Endothelial cell of umbilical vein (primary cell): ENCODE data around the gene BLOC1S3. TPM values are rescaled to one million over a fixed set of nuclear protein-coding genes. Genes with fewer than 3 reads are reported as not detected.

Source experiments
- BruUV-seq: library from RNA; stranded (reverse); fragments of 400-500 nt; replicated peaks from 2 replicates; lab custom pipeline; 2021; lab: Mats Ljungman, UMichigan
- CTCF ChIA-PET: fragments of 300-600, 350-600 bp; sonication (Branson Sonifier 250); formaldehyde crosslinking; loops from one replicate; lab custom pipeline; 2021; ENCODE audit warnings: antibody characterized with exemption, inconsistent platforms; lab: Charles Lee
- POLR2A ChIA-PET: fragments of 300-600, 350-600 bp; sonication (Branson Sonifier 250); formaldehyde crosslinking; loops from one replicate; lab custom pipeline; 2021; ENCODE audit warnings: antibody characterized with exemption, inconsistent platforms; lab: Charles Lee
- DNase-seq: peaks from one replicate; pipeline ENCODE4 v3.0.0-alpha.2; 2011; ENCODE audit warnings: low read depth, low spot score
- FAIRE-seq: peaks from 2 replicates; lab custom pipeline; 2011; peaks lifted over from hg19 to GRCh38; lab: Jason Lieb, UNC
- H2AFZ ChIP-seq: 2 replicates; pipeline ENCODE4 v1.6.0; 2012; ENCODE audit warnings: low read depth, low read length, control low read depth, inconsistent platforms
- H3K27ac ChIP-seq: 2 replicates; pipeline ENCODE4 v1.5.1; 2011; ENCODE audit warnings: low read depth, mild to moderate bottlenecking, control low read depth, low read length, moderate library complexity; ENCODE audit not compliant: insufficient read depth
- H3K27me3 ChIP-seq, 2 experiments: 2 replicates each; pipeline versions ENCODE4 v1.6.0 to v1.6.1; 2011; ENCODE audit warnings: low read length in 2 of 2, mixed read lengths in 1 of 2; ENCODE audit not compliant: control insufficient read depth in 2 of 2, insufficient read depth in 2 of 2
- H3K36me3 ChIP-seq, 2 experiments: 2 replicates in 1 of 2; 3 replicates in 1 of 2; pipeline ENCODE4 v1.5.1; 2011; ENCODE audit warnings: low read length in 2 of 2, mild to moderate bottlenecking in 1 of 2, moderate library complexity in 1 of 2; ENCODE audit not compliant: control insufficient read depth in 2 of 2, insufficient read depth in 2 of 2; ENCODE audit errors: extremely low read depth in 1 of 2
- H3K4me1 ChIP-seq: 3 replicates; pipeline ENCODE4 v1.5.1; 2011; ENCODE audit warnings: mild to moderate bottlenecking, low read length; ENCODE audit not compliant: control insufficient read depth, insufficient read depth; ENCODE audit errors: extremely low read depth
- H3K4me2 ChIP-seq: 2 replicates; pipeline ENCODE4 v1.6.1; 2011; ENCODE audit warnings: low read length, control low read depth, mixed read lengths; ENCODE audit not compliant: insufficient read depth
- H3K4me3 ChIP-seq, 3 experiments: fragments of 200-600 bp in 1 of 3; sonication (generic), shearing (Covaris generic) in 1 of 3; replicated peaks in 1 of 3; 2 replicates each; pipeline ENCODE4 v1.5.1; 2011 to 2016; ENCODE audit warnings: control low read depth in 3 of 3, low read length in 3 of 3, mild to moderate bottlenecking in 2 of 3, inconsistent platforms in 1 of 3, low read depth in 1 of 3, moderate library complexity in 1 of 3; ENCODE audit not compliant: insufficient read depth in 1 of 3
- H3K79me2 ChIP-seq: 2 replicates; pipeline ENCODE4 v1.6.0; 2012; ENCODE audit warnings: low read length, inconsistent platforms; ENCODE audit not compliant: control insufficient read depth, insufficient read depth
- H3K9ac ChIP-seq: replicated peaks from 2 replicates; pipeline ENCODE3; 2011; ENCODE audit warnings: low read length, control low read depth; ENCODE audit not compliant: insufficient read depth; ENCODE audit errors: extremely low read depth
- H3K9me1 ChIP-seq: replicated peaks from 3 replicates; pipeline ENCODE4 v1.6.0; 2011; ENCODE audit warnings: mild to moderate bottlenecking, low read length; ENCODE audit not compliant: control insufficient read depth, insufficient read depth; ENCODE audit errors: extremely low read depth
- H3K9me3 ChIP-seq: replicated peaks from 2 replicates; pipeline ENCODE4 v1.5.1; 2012; ENCODE audit warnings: low read length, inconsistent platforms; ENCODE audit not compliant: control insufficient read depth, insufficient read depth
- H4K20me1 ChIP-seq: replicated peaks from 2 replicates; pipeline ENCODE3; 2011; ENCODE audit warnings: mild to moderate bottlenecking, low read length; ENCODE audit not compliant: control insufficient read depth, insufficient read depth; ENCODE audit errors: extremely low read depth
- CTCF ChIP-seq, 2 donors: IDR thresholded peaks; 1 replicate in 1 of 2; 2 replicates in 1 of 2; pipeline ENCODE4 v1.5.1; 2011; ENCODE audit warnings: low read length in 2 of 2, mild to moderate bottlenecking in 2 of 2, moderate library complexity in 2 of 2, control low read depth in 1 of 2, inconsistent platforms in 1 of 2, low read depth in 1 of 2; ENCODE audit not compliant: insufficient read depth in 1 of 2; ENCODE audit errors: extremely low read depth in 1 of 2
- JUN ChIP-seq: IDR thresholded peaks from 2 replicates; pipeline ENCODE4 v1.6.1; 2011; ENCODE audit warnings: borderline replicate concordance, low read depth; ENCODE audit not compliant: insufficient read length, insufficient read depth
- dilution Hi-C: fragments of 300-500 bp; cut with MboI; formaldehyde crosslinking; loops from one replicate; pipeline ENCODE4 v1.15.0; 2019; ENCODE audit warnings: low sequenced_read_pairs; ENCODE audit not compliant: extremely low pct_ligation_motif_present
- intact Hi-C: fragments of 100-400 bp; cut with micrococcal nuclease; formaldehyde crosslinking; loops from one replicate; pipeline ENCODE4 v1.10.0; 2022
- polyA plus RNA-seq, 4 experiments: library from polyadenylated mRNA; depleted of rRNA in 3 of 4; stranded (reverse) in 3 of 4; unstranded in 1 of 4; fragments of >200 nt; gene quantifications; 2 replicates each; pipeline versions ENCODE4 v1.2.1 to v1.2.3, GENCODE V29; 2011 to 2012; ENCODE audit warnings: missing spikeins in 1 of 4
- total RNA-seq: library from RNA; stranded (reverse); gene quantifications from 2 replicates; pipeline ENCODE4 v1.2.3, GENCODE V29; 2021

The BLOC1S3 gene
- total and polyA plus RNA-seq, 2 donors (not counting 3 experiments of a cell fraction or from before 2014, with no cell fraction given), result 13.6 to 17.4 TPM

DNA sequence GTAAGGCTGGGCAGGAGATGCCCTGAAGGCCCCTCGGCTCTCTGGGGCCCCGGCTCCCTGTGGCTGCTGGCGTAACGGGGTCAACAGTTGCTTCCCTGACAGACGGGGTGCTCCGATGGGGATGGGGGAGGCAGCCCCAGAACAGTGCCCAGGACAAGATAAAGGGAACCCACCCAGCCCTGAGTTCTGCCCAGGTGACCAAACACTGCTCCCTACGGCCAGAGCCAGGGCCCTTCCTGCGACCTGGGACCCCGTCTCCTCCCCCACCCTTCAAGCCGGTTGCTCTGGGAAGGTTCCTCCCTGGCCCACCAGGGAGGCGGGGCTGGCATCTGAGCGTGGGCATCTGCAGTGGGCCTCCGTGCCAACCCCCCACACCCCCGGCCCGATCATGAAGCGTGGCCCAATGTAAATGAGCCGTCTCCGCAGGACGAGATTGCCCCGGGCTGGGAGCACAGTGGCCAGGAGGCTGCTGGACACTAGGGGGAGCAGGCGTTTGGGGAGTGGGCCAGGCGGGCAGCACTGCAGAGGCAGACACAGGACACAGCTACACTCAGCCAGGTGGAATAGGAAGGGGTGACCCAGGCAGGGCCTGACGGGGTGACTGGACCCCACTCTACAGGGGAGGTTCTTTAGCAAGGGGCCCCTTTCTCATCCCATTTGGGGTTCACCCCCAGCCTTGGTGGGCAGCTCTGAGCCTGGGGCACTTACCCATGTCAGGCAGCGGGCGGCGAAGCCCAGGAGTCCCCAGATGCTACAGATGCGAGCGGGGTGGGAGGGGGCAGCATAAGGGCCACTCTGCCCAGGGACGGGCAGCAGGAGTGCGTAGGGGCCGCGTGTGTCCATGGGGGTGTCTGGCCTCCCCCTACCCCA is 16.6 kb upstream of the BLOC1S3 start:
- no peak for TF ChIP-seq JUN
- TF ChIP-seq CTCF (IDR thresholded peaks at IDR 0.05; ENCODE audit: extremely low read depth in 1 of 2, insufficient read depth in 1 of 2, low read depth in 1 of 2, low read length in 2 of 2), result peak; percentile 61 to 90
- no peak overlapping the region for H2AFZ ChIP-seq

More for the DNA sequence above, 16.6 kb upstream of the BLOC1S3 start:
- dilution Hi-C loops, result no loop called here
- CTCF ChIA-PET, result interaction anchor here (0.6 to 1.5 kb wide), 9 partner anchors 9 to 177 kb away, joined by 3 to 14 read pairs (median 7); partner anchors contain the start of genes BLOC1S3 and TRAPPC6A
- H3K27me3 ChIP-seq, result no peaks in the 10 kb centered on the region
- DNase-seq (peak; percentile 50), FAIRE-seq (peak; percentile 15)
- H3K4me1 ChIP-seq, result peaks cover 6% of the 10 kb centered on the region
- no peak overlapping the region for H3K4me2 ChIP-seq
- H3K27ac ChIP-seq, result no peak overlapping the region
- no peaks in the 10 kb centered on the region for H4K20me1 ChIP-seq
- no TSS peak for BruUV-seq
- POLR2A ChIA-PET, result interaction anchor here (0.7 kb wide), 1 partner anchor 16 kb away, joined by 3 read pairs; the partner anchor contains the start of gene TRAPPC6A
- H3K9me3 ChIP-seq, result no peaks in the 10 kb centered on the region
- H3K9me1 ChIP-seq, result no peaks in the 10 kb centered on the region
- intact Hi-C loops, result loop anchor here (1.0 to 2.0 kb wide), 4 partner anchors 9 to 177 kb away; no protein-coding TSS in a partner anchor
- no peak overlapping the region for H3K9ac ChIP-seq
- H3K4me3 ChIP-seq, result no peak overlapping the region
- H3K36me3 ChIP-seq, result no peaks in the 10 kb centered on the region
- H3K79me2 ChIP-seq, result no peaks in the 10 kb centered on the region
